Kidney epithelial cell (primary cell): Measurements from ENCODE around the gene PRUNE2. TPM values are rescaled to one million over a fixed set of nuclear protein-coding genes. Genes with fewer than 3 reads are reported as not detected.

Source experiments
- DNase-seq: peaks from one replicate; pipeline ENCODE4 v3.0.0-alpha.2; 2010; ENCODE audit warnings: low read depth
- H3K27me3 ChIP-seq: 2 replicates; pipeline ENCODE4 v1.6.0; 2011; ENCODE audit warnings: low read length; ENCODE audit not compliant: control insufficient read depth, insufficient read depth
- H3K36me3 ChIP-seq: 2 replicates; pipeline ENCODE4 v1.5.1; 2011; ENCODE audit warnings: low read length; ENCODE audit not compliant: control insufficient read depth, insufficient read depth
- H3K4me3 ChIP-seq: 2 replicates; pipeline ENCODE4 v1.5.1; 2011; ENCODE audit warnings: low read depth, mild to moderate bottlenecking, control low read depth, low read length
- CTCF ChIP-seq: IDR thresholded peaks from 2 replicates; pipeline ENCODE4 v1.5.1; 2011; ENCODE audit warnings: mild to moderate bottlenecking, moderate library complexity, low read length, control low read depth, inconsistent platforms; ENCODE audit not compliant: insufficient read depth, poor library complexity, severe bottlenecking
- total RNA-seq: library from RNA; depleted of rRNA; stranded (reverse); fragments of >200 nt; gene quantifications from 2 replicates; pipeline ENCODE4 v1.2.3, GENCODE V29; 2015

PRUNE2 gene
- total RNA-seq, 1 donor from 2014 or later: 1.0 TPM

GRCh38 chr9:76634356-76635054 lies 271.4 kb downstream of the PRUNE2 start:
- no peaks in the 10 kb centered on the region for H3K36me3 ChIP-seq
- TF ChIP-seq CTCF: no peak
- H3K4me3 ChIP-seq: no peak overlapping the region
- peak; percentile 16 for DNase-seq
- H3K27me3 ChIP-seq: no peaks in the 10 kb centered on the region

GRCh38 chr9:76630916-76631315 lies 275.0 kb downstream of the PRUNE2 start:
- no peak for DNase-seq
- no peaks in the 10 kb centered on the region for H3K27me3 ChIP-seq
- TF ChIP-seq CTCF: no peak
- H3K4me3 ChIP-seq: no peak overlapping the region
- H3K36me3 ChIP-seq: no peaks in the 10 kb centered on the region

GRCh38 chr9:76629205-76629990 lies 276.5 kb downstream of the PRUNE2 start:
- no peak for TF ChIP-seq CTCF
- Histone ChIP-seq H3K36me3 (no peaks in the 10 kb centered on the region), H3K4me3 (no peak overlapping the region), H3K27me3 (no peaks in the 10 kb centered on the region)
- DNase-seq: no peak

GRCh38 chr9:76628155-76628554 lies 277.8 kb downstream of the PRUNE2 start:
- TF ChIP-seq CTCF: no peak
- DNase-seq: no peak
- H3K4me3 ChIP-seq: no peak overlapping the region
- H3K27me3 ChIP-seq: no peaks in the 10 kb centered on the region
- H3K36me3 ChIP-seq: no peaks in the 10 kb centered on the region

- H3K36me3 ChIP-seq: no peaks in the 10 kb centered on the region
- no peak overlapping the region for H3K4me3 ChIP-seq
- TF ChIP-seq CTCF: no peak
- DNase-seq: no peak
- no peaks in the 10 kb centered on the region for H3K27me3 ChIP-seq
Measured at GRCh38 chr9:76626980-76627379, 278.9 kb downstream of the PRUNE2 start.

- no peaks in the 10 kb centered on the region for H3K36me3 ChIP-seq
- no peak overlapping the region for H3K4me3 ChIP-seq
- DNase-seq: no peak
- no peak for TF ChIP-seq CTCF
- H3K27me3 ChIP-seq: no peaks in the 10 kb centered on the region
Measured at GRCh38 chr9:76626141-76626540, 279.8 kb downstream of the PRUNE2 start.
